Kidney tubule cell (primary cell): ENCODE results near the gene WDR90.

Experiments
- DNase-seq: peaks from one replicate; pipeline ENCODE4 v3.0.0-alpha.2; 2018; ENCODE audit warnings: low spot score

WDR90 gene

DNA sequence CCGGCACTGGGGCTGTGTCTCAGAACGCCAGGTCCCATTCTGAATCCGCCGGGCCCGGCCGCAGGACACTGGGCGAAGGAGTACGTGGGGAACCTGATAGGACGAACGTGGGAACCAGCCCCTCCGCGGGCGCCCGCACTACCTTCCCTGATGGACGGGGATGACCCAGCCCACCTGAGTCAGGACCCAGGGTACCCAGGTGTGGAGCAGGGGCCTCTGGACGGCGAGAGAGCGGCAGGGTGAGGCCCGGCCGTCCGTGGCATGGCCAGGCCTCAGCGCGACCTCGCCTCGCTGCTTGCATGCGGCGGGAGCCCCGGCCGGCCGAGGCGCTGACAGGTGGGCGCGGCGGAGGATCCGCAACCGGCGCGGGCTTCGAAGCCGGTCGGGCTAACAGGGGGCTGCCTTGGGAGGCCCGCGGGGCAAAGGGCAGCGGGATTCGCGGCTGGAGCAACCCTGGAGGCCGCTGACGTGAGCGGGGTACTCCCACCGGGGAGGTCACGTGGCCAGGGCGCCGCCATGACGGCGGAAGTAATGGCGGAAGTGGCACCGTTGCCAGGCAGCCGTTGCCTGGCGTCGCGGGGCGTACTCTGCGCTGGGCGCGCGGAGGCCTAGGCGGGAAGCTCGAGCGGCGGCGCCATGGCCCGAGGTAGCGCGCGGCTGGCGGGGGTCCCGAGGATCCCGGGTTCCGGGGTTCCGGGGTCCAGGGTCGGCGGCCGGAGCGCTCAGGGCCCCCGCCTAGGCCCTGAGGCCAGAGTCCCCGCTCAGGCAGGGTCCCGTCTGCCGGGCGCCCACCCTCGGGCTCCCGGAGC, at the start of gene WDR90:
Gene WDR90 (plus strand): TSS at position 585 of the 809 bp plus-strand sequence. CDS start 52 bp downstream, at position 637.
- peak; percentile 93 for DNase-seq

DNA sequence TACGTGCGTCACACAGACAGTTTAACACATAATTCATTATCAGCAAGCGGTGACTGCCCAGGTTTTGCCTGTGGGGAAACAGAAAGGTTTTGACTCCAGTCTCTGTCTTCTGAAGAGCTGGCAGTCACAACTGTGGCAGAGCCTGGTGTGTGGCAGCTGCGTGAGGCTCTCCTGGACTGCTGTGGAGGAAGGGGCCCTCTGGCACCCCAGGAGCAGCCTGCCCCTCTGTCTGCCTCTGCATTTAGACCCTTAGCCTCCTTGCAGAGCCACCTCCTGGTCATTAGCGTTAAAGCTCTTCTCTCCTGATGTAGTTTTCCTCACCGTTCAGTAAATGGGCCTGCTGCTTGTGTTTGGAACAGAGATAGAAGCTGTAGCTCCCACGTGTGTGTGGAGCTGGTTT, 48.4 kb upstream of the WDR90 start:
- DNase-seq = no peak

DNA sequence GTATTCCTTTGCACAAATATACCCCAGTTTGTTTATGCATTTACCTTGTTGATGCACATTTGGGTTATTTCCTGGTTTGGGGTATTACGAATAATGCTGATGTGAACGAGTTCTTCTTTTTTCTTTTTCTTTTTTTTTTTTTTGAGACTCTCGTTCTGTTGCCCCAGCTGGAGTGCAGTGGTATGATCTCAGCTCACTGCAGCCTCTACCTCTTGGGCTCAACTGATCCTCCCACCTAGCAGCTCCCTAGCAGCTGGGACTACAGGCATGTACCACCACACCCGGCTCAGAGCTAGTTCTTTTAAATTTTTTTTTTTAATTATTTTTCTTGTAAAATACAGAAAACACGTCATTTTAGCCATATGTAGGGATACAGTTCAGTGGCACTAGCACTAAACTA, 45.2 kb upstream of the WDR90 start:
- no peak for DNase-seq

DNA sequence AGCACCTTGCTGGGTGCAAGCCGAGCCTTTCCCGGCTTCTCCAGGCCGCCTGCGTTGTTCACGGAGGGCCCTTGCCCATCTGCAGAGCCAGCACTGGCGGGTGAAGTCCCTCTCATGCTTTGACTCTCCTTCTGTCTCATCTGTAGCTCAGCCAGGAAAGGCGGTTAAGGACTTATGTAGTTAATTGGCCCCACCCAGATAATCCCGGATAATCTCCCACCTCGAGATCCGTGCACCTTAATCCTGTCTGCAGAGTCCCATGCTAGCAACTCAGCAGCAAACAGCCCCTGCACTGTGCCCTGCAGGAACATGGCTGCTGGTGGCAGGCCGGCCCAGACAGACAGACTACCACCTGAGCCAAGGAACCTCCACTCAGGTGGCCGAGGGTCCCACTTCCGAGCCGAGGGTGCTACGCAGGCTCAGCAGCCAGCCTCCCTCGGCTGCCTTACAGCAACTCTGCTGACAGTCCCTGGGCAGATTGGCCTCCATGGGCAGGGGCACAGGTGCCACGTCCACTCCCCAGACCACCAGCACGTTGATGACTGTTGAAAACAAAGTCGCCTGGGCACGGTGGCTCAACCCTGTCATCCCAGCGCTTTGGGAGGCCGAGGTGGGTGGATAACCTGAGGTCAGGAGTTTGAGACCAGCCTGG, 42.4 kb upstream of the WDR90 start:
- DNase-seq = no peak

DNA sequence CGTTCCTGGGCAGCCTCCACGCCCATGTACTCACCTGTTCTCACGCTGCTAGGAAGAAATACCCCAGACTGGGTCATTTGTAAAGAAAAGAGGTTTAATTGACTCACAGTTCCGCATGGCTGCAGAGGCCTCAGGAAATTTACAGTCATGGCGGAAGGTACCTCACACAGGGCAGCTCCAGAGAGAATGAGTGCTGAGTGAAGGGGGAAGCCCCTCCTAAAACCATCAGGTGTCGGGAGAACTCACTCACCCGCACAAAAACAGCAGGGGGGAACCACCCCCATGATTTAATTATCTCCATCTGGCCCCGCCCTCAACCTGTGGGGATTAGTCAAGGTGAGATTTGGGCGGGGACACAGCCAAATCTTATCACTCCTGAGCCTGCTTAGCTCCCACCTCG, 41.1 kb upstream of the WDR90 start:
- DNase-seq = peak; percentile 66

DNA sequence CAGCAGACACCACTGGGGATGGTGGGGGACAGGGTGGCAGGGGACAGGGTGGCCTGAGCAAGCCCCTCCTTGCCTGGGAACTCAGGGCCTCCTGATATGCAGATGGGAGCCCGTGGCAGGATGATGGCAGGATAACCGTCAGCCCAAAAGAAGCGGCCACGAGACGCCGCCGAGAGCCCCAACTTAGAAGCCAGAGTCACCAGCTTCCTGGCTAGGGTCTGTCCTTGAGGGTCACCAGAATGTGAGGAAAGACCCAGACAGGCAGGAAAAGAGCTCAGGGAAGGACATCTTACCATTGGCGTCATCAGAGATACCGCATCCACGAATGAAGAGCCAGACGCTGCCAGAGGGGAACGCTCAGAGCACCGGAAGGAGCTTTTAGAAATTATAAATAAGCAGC, 39.8 kb upstream of the WDR90 start:
- no peak for DNase-seq

DNA sequence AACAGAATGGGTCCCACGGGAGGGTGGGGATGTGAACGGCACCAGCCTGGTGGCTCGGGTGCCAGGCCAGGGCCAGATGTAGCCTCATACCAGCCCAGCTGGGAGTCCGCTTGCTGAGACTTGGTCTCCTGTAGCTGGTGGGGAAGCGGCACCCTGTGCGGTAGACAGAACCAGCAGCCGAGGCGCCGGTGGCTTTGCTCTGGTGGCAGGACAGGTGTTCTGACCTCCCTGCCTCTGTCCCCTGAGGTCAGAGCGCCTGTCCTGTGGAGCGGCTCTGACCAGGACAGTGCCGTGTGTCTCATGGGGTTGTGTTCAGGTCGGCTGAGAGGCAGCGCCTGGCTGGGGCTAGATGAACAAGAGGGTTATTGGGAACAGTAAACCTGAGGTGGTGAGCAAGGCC, 39.2 kb upstream of the WDR90 start:
- DNase-seq = no peak

DNA sequence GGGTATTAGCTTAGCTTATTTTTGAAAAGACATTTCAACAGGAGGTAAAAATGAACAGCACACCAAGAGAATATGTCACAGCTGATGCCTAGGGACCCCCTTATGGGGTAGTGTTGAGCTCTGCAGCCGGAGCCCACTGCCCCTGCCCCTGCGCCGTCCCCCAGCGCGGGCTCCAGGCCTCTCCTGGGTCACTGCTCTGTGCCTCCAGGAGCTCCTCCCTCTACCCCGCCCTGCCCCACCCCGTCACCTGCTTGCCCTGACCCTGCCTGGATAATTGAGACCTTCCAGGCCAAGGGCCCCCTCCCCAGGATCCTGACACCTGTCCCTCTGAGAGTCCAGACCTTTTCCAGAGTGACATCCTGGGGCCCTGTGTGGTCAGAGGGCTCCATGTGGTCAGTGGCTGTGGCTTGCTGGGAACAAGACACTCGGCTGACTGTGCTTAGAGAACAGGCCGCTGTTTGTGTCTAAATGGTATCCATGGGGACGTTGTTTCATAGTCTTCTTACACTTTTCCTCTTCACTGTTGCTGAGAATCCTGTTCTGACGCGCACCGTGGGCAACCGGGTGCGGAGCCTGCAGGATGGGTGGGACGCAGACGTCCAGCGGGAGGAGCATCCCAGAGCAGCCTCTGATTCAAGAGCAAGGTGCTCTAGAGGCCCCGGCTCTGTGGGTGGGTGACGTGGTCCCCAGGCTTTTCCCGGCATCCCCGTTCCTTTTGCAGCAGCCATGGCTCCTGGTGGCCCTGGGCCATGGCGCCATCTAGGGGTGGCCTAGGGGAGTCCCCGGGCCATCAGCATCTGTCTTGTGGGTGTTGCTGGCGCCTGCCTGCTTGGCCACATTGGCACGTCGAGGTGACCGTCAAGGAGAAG, 38.4 kb upstream of the WDR90 start:
- DNase-seq = peak; percentile 79

DNA sequence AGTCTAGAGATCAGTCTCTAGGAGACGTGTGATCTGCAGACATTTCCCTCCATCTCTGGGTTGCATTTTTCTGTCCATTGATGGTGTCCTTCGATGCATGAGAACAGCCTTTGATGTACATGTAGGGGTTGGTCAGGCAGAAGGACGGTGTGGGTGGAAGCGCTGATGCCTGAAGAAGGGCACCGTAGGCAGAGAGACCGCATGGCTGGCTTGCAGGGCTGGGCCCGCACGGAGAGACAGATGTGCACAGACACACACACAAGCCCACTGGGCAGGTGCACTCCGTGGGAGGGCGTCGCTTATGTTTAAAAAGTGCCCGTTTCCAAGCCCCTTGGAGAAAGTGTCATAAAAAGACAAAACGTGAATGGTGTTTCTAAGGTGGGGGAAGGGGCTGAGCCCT, 34.0 kb upstream of the WDR90 start:
- no peak for DNase-seq

DNA sequence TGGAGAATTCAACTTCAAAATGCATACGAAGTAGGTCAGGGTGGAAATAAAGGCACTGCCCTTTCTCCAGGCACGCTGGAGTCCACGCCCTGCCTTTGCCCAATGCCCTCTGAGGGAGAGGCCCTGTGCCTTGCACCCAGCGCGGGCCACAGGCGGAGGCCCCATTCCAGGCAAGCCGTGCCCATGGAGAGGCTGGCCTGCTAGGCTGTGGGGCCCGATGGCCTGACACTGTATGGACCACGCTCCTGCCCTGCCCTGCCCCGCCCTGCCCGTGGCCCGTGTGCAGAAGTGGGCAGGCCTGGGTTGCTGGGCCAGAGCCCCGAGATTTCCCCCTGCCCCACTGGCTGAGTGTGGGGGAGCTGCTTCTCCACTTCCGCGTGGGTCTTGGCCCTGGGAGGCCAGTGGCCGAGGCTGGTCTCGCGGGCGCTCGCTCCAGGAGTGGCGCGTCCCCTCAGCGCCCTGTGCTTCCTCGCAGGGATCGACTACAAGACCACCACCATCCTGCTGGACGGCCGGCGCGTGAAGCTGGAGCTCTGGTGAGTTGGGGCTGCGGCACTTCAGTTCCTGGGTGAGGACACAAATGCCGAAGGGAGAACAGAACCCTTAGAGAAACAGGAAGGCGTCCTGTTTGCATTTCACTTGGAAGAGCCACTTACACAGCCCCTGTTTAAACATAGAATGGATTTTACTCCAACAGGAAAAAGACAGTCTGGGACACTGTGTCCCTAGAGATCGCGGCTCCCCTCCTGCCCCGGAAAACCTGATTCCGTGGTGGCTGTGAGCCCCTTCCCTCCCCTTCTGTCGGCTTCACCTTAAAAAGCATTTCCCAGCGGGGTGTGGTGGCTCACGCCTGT, 32.2 kb upstream of the WDR90 start:
- DNase-seq = no peak

DNA sequence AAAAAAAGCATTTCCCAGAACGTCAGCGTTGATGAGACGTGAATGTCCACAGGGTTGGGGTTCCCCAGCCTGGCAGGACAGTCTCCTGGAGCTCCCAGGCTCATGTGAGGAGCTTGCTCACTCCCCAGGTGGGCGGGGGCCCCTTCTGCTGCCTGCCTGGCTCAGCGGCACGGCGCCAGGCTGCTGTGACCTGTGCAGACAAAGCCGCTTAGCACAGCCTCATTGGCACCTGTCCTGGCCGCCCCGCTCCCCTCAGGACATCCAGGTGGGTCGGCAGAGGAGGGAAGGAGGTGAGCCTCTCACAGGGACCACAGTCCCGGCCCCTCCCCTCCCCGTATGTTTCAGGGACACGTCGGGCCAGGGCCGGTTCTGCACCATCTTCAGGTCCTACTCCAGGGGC, 31.3 kb upstream of the WDR90 start:
- no peak for DNase-seq

DNA sequence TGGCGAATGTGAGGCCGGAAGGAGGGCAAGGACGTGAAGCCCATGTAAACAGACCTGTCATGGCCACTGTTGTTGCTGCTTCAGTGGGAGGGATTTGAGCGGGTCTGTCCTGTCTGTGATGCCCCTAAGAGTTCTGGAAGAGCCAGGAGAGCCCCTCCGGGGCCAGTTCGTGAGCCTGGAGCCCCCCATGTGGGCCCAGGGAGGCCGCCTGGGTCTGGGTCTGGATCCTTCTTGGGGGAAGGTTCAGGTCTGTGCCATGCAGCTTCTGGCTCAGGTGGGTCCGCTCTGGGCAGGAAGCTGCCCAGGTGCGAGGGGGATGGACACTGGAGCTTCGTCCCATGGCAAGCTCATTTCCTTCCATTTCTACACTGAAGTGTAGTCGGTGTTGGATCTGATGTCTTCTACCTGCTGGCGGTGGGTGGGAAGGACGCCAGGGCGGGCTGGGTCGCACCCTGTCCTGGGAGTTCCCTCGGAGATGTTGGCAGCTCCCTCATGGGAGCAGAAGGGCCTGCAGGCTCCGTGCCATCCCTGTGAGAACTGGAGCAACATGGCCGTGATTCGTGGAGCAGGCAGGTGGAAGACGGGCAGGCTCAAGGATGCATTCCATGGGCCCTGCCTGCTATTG, 29.6 kb upstream of the WDR90 start:
- DNase-seq = no peak

DNA sequence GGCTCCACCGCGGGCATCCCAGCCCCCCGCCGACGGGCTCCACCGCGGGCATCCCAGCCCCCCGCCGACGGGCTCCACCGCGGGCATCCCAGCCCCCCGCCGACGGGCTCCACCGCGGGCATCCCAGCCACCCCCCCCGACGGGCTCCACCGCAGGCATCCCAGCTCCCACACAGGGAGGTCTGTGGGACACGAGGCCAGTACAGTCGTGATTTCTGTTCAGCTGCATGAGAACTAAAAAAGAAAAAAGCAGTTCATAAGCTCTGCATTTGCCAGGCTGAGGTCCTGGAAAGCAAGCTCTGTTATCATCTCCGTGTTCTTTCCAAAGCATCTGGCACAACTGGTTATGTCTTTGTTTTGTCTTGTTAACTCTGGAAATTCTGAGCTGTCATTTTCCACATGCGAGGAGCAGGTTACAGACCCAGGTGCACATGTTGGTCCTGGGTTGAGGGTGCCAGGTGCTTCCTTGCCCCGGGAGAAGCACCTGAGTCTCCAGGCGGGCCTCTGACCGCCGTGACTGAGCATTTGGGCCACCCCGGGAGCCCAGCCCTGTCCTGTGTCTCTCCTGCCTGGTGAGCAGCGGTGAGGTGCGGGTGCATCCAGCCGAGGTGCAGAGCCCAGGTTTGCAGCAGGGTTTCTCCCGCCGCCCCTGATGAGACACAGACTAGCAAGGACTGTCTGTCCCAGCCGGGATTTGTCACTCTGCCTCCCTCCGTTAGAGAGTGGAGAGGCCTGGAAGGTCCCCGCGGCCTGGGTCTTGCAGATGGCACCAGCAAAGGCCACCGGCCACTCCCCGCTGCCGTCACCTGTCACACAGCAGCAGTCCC, 28.3 kb upstream of the WDR90 start:
- DNase-seq = no peak

DNA sequence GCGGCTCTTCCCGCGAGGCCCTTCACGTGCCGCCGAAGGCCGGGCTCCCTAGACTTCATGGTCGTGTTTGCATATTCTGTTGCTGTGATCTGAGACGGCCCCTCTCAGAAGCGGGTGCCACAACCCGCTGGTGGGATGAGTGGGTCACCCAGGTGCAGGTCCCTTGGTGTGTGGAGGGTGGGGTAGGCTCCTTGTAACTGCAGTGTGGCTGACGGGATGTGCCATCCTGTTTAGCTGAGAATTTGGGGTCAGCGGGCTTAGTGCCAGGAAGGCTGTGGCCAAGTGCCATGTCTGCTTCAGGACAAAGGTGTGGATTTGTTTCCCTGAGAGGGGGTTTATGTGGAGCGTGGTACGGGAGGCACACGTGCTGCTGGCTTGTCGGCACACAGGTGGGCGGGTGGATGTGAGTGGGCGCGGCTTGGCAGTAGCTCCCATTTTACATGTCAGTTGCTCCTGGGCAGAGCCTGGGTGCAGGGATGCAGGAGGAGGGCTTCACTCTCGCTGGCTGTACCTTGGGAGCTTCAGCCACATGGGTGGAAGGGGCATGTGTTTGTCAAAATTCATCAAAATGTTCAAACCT, 27.5 kb upstream of the WDR90 start:
- DNase-seq = no peak

DNA sequence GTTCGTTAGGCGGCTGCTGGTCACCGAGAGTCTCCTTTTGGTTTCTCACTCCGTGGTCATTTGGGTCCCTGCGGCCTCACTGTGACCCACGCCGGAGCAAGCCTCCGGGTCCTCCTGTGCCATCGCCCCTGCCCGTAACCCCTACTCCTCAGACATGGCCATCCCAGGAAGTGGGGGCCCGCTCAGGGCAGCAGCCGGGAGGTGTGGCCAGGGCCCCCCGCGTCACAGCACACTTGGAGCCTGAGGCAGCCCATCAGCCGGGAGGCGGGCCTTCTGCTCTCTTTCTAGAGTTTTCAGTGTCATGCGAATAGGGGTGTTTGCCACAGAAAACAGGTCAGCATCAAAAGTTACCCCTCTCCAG, 26.3 kb upstream of the WDR90 start:
- no peak for DNase-seq

DNA sequence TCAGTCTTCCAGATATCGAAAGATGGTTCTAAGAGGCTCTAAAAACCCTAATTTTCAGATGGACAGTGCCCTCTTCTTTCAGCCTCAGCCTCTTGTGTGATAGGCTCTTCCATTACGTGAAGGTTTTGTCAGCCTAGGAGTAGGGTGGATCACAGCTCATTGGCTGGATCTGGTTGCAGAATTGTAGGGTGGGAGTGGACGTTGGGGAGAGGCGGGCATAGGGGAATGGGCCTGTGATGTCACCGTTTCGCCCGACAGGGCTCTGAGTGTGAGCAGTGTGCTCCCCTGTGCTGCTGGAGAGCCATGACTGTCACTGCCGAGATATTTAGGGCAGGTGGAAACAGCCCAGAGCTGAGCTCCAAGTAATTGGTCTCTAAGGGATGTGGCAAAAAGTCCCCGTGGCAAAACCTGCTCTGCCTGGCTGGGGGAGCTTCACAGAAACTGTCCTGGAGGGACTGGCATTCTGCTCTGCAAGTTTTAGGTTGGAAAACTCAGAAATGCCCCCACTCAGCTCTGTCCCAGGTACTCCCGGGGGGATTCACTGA, 24.6 kb upstream of the WDR90 start:
- DNase-seq = no peak

DNA sequence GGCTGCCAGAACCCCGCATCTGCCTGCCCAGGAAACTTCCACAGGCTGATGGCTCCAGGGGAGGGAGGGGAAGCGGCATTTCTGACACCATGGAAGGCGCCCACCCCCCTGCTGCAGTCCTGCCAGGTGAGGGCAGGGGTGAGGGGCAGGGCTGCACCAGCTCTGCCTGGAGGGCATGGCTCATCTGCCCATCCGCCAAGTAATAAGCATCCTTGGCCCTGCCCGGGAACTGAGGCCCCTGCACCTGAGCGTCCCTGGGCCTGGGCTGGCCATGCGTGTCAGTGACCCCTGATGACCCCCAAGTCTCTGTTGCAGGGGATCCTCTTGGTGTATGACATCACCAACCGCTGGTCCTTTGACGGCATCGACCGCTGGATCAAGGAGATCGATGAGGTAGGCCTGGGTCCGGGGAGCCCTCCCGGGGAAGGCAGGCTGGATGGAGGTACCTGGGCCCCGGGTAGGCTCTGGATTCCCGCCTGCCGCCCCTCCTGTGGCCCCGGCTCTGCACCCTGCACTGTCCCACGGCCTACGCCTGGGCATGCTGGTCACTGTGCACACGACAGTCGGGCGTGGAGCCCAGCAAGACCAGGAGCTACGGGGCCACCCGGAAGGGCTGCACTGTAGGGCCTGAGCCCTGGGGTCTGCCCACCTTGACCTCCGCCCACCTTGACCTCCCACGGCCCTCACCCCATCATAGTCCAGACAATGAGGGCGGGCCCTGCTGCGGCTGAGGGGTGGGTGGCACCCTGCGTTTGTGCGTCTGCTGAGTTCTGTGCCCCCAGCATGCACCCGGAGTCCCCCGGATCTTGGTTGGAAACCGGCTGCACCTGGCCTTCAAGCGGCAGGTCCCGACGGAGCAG, 23.8 kb upstream of the WDR90 start:
- DNase-seq = no peak

DNA sequence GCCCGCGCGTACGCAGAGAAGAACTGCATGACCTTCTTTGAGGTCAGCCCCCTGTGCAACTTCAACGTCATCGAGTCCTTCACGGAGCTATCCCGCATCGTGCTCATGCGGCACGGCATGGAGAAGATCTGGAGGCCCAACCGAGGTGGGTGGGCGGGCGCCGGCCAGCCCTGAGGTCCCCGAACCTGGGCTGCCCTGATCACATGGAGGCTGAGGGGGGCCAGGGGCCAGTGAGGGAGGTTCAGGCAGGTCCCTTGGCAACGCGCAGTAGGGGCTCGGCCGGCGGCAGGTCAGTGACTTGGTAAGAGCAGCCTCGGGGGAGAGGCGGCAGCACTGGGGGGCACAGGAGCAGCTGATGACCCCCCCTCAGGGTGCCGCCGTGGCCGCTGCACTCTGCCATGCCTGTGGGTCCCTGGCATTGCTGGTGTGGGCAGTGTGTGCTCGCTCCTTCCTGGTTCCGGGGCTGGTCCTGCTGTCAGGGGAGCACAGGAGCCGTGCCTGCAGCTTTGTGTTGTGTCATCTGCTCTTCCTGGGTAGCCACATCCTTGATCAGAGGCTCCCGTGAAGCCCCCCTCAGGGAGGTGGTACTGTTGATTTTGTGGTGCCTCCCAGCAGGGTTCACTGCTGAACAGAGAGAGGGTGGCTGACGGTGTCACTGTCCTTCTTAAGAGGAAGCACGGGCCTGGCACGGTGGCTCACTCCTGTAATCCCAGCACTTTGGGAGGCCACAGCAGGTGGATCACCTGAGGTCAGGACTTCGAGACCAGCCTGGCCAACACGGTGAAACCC, 23.0 kb upstream of the WDR90 start:
- no peak for DNase-seq
